Measurements from ENCODE around the gene CARMIL1. TPM values are rescaled to one million over a fixed set of nuclear protein-coding genes. Genes with fewer than 3 reads are reported as not detected.
"Not testable (repeated sequence)": the region's sequence is repeated elsewhere in the genome, so short reads cannot be mapped to it uniquely, and the experiment has no call there.

Gene CARMIL1
- total and polyA plus RNA-seq, 4 donors: 22.3 to 33.9 (median 31.6) TPM

GRCh38 chr6:25435416-25435985 is 156.3 kb downstream of the CARMIL1 start:
- no peak for ATAC-seq (ENCODE audit: low FRiP score)
- H3K9me3 ChIP-seq (ENCODE audit: control insufficient read depth, low read length): no peaks in the 10 kb centered on the region
- intact Hi-C loops (cut with DNase I): no loop called here
- no peak overlapping the region for H3K4me3 ChIP-seq (ENCODE audit: low read length in 2 of 2)
- H3K27me3 ChIP-seq (ENCODE audit: control insufficient read depth in 1 of 2, insufficient read depth in 2 of 2, low read length in 1 of 2): no peaks in the 10 kb centered on the region
- no peak overlapping the region for H3K27ac ChIP-seq (ENCODE audit: low read depth in 1 of 2, low read length in 2 of 2)
- H3K4me1 ChIP-seq (ENCODE audit: control insufficient read depth in 1 of 2, insufficient read depth in 2 of 2, low read length in 2 of 2): peaks cover 0 to 1% of the 10 kb centered on the region in 2 donors
- no peak for DNase-seq
- WGBS, 2 donors: 89 to 92% methylated on average over 6 of the region's 6 CpGs
- peaks cover 0 to 2% of the 10 kb centered on the region in 2 donors for H3K36me3 ChIP-seq (ENCODE audit: control insufficient read depth in 1 of 2, insufficient read depth in 2 of 2, low read length in 1 of 2)

DNA sequence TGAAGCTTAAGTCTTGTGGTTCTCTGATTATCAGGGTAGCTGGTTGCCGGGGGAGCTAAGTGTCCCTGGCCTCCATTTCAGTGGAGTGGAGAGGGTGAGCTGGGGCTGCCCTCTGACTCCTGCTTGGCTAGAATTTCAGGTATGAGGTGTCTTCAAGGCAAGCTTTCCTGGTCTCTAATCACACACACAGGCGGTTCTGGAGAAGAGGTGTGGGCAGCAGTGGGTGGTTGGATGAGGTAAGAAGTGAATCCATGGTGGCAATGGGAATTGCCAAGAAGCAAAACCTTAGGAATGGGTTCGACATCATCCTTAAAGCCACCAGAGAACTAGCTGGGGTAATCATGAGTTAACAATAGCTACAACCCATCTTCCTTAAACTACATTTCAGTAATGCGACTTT is 157.6 kb downstream of the CARMIL1 start:
- intact Hi-C loops (cut with DNase I): no loop called here

GRCh38 chr6:25439368-25439767 is 160.2 kb downstream of the CARMIL1 start:
- ATAC-seq (ENCODE audit: low FRiP score): no peak
- Histone ChIP-seq H3K4me3 (ENCODE audit: low read length in 2 of 2) (no peak overlapping the region), H3K27me3 (ENCODE audit: control insufficient read depth in 1 of 2, insufficient read depth in 2 of 2, low read length in 1 of 2) (no peaks in the 10 kb centered on the region), H3K4me1 (ENCODE audit: control insufficient read depth in 1 of 2, insufficient read depth in 2 of 2, low read length in 2 of 2) (peaks cover 0 to 3% of the 10 kb centered on the region in 2 donors), H3K9me3 (ENCODE audit: control insufficient read depth, low read length) (no peaks in the 10 kb centered on the region), H3K27ac (ENCODE audit: low read depth in 1 of 2, low read length in 2 of 2) (no peak overlapping the region), H3K36me3 (ENCODE audit: control insufficient read depth in 1 of 2, insufficient read depth in 2 of 2, low read length in 1 of 2) (peaks cover 0 to 2% of the 10 kb centered on the region in 2 donors)
- intact Hi-C loops (cut with DNase I): no loop called here
- 92 to 98% methylated on average over 1 of the region's 1 CpG for WGBS, 2 donors
- DNase-seq: no peak

More for the DNA sequence above, 157.6 kb downstream of the CARMIL1 start:
- H3K9me3 ChIP-seq (ENCODE audit: control insufficient read depth, low read length): no peaks in the 10 kb centered on the region
- H3K4me1 ChIP-seq (ENCODE audit: control insufficient read depth in 1 of 2, insufficient read depth in 2 of 2, low read length in 2 of 2): peaks cover 0 to 3% of the 10 kb centered on the region in 2 donors
- no peak for ATAC-seq (ENCODE audit: low FRiP score)
- H3K36me3 ChIP-seq (ENCODE audit: control insufficient read depth in 1 of 2, insufficient read depth in 2 of 2, low read length in 1 of 2): peaks cover 0 to 2% of the 10 kb centered on the region in 2 donors
- H3K4me3 ChIP-seq (ENCODE audit: low read length in 2 of 2): no peak overlapping the region
- DNase-seq: no peak
- no peak overlapping the region for H3K27ac ChIP-seq (ENCODE audit: low read depth in 1 of 2, low read length in 2 of 2)
- WGBS, 2 donors: 97 to 98% methylated on average over 4 of the region's 4 CpGs
- H3K27me3 ChIP-seq (ENCODE audit: control insufficient read depth in 1 of 2, insufficient read depth in 2 of 2, low read length in 1 of 2): no peaks in the 10 kb centered on the region

- no peaks in the 10 kb centered on the region for H3K27me3 ChIP-seq (ENCODE audit: control insufficient read depth in 1 of 2, insufficient read depth in 2 of 2, low read length in 1 of 2)
- H3K27ac ChIP-seq (ENCODE audit: low read depth in 1 of 2, low read length in 2 of 2): no peak overlapping the region
- intact Hi-C loops (cut with DNase I): no loop called here
- peaks cover 0 to 6% of the 10 kb centered on the region in 2 donors for H3K36me3 ChIP-seq (ENCODE audit: control insufficient read depth in 1 of 2, insufficient read depth in 2 of 2, low read length in 1 of 2)
- ATAC-seq (ENCODE audit: low FRiP score) (no peak), DNase-seq (no peak)
- no peak overlapping the region for H3K4me3 ChIP-seq (ENCODE audit: low read length in 2 of 2)
- peaks cover 2% of the 10 kb centered on the region for H3K9me3 ChIP-seq (ENCODE audit: control insufficient read depth, low read length)
- 21% methylated on average over 1 of the region's 1 CpG for WGBS, 2 donors
- H3K4me1 ChIP-seq (ENCODE audit: control insufficient read depth in 1 of 2, insufficient read depth in 2 of 2, low read length in 2 of 2): peaks cover 0 to 3% of the 10 kb centered on the region in 2 donors
These were observed 162.6 kb downstream of the CARMIL1 start for GRCh38 chr6:25441663-25442270.

GRCh38 chr6:25442898-25443297 is 163.7 kb downstream of the CARMIL1 start:
- no peaks in the 10 kb centered on the region for H3K27me3 ChIP-seq (ENCODE audit: control insufficient read depth in 1 of 2, insufficient read depth in 2 of 2, low read length in 1 of 2)
- peaks cover 2 to 3% of the 10 kb centered on the region in 2 donors for H3K4me1 ChIP-seq (ENCODE audit: control insufficient read depth in 1 of 2, insufficient read depth in 2 of 2, low read length in 2 of 2)
- intact Hi-C loops (cut with DNase I): no loop called here
- peaks cover 2% of the 10 kb centered on the region for H3K9me3 ChIP-seq (ENCODE audit: control insufficient read depth, low read length)
- peaks cover 0 to 4% of the 10 kb centered on the region in 2 donors for H3K36me3 ChIP-seq (ENCODE audit: control insufficient read depth in 1 of 2, insufficient read depth in 2 of 2, low read length in 1 of 2)
- H3K27ac ChIP-seq (ENCODE audit: low read depth in 1 of 2, low read length in 2 of 2): no peak overlapping the region
- no peak for ATAC-seq (ENCODE audit: low FRiP score)
- 76 to 79% methylated on average over 1 of the region's 1 CpG for WGBS, 2 donors
- no peak overlapping the region for H3K4me3 ChIP-seq (ENCODE audit: low read length in 2 of 2)
- no peak for DNase-seq

- 84 to 90% methylated on average over 4 of the region's 4 CpGs for WGBS, 2 donors
These were observed 165.3 kb downstream of the CARMIL1 start for GRCh38 chr6:25444521-25444920.

GRCh38 chr6:25446830-25447569 is 167.8 kb downstream of the CARMIL1 start:
- DNase-seq (no peak), ATAC-seq (ENCODE audit: low FRiP score) (no peak)
- WGBS, 2 donors: 56 to 65% methylated on average over 2 of the region's 2 CpGs
- peaks cover 2% of the 10 kb centered on the region for H3K9me3 ChIP-seq (ENCODE audit: control insufficient read depth, low read length)
- H3K4me1 ChIP-seq (ENCODE audit: control insufficient read depth in 1 of 2, insufficient read depth in 2 of 2, low read length in 2 of 2): peaks cover 3% of the 10 kb centered on the region in 2 donors
- H3K4me3 ChIP-seq (ENCODE audit: low read length in 2 of 2): no peak overlapping the region
- no peaks in the 10 kb centered on the region for H3K27me3 ChIP-seq (ENCODE audit: control insufficient read depth in 1 of 2, insufficient read depth in 2 of 2, low read length in 1 of 2)
- H3K27ac ChIP-seq (ENCODE audit: low read depth in 1 of 2, low read length in 2 of 2): no peak overlapping the region
- intact Hi-C loops (cut with DNase I): no loop called here
- H3K36me3 ChIP-seq (ENCODE audit: control insufficient read depth in 1 of 2, insufficient read depth in 2 of 2, low read length in 1 of 2): peaks cover 0 to 4% of the 10 kb centered on the region in 2 donors

More at GRCh38 chr6:25444521-25444920, 165.3 kb downstream of the CARMIL1 start:
- H3K27ac ChIP-seq (ENCODE audit: low read depth in 1 of 2, low read length in 2 of 2); H3K27me3 ChIP-seq (ENCODE audit: control insufficient read depth in 1 of 2, insufficient read depth in 2 of 2, low read length in 1 of 2); DNase-seq; H3K4me3 ChIP-seq (ENCODE audit: low read length in 2 of 2); H3K36me3 ChIP-seq (ENCODE audit: control insufficient read depth in 1 of 2, insufficient read depth in 2 of 2, low read length in 1 of 2); H3K4me1 ChIP-seq (ENCODE audit: control insufficient read depth in 1 of 2, insufficient read depth in 2 of 2, low read length in 2 of 2); ATAC-seq (ENCODE audit: low FRiP score); intact Hi-C loops (cut with DNase I); H3K9me3 ChIP-seq (ENCODE audit: control insufficient read depth, low read length): not testable (repeated sequence)

DNA sequence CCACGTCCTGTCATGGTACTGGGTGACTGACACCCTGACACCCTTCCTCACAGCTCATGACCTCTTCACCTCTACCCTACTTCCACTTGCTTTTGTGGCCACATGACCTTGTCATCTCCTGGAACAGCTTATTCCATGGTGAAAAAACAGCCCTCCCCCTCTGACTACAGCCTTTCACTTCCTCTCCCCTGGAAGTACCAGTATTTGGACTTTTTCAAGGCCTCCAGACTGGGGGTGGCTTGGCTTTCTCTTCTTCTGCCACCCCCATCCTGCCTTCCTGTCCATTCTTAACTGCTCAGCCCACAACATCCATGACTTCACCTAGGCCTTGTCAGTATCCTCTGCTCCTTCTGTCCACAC is 168.4 kb downstream of the CARMIL1 start:
- H3K4me1 ChIP-seq (ENCODE audit: control insufficient read depth in 1 of 2, insufficient read depth in 2 of 2, low read length in 2 of 2): peaks cover 3% of the 10 kb centered on the region in 2 donors
- ATAC-seq (ENCODE audit: low FRiP score) (no peak), DNase-seq (no peak)
- H3K4me3 ChIP-seq (ENCODE audit: low read length in 2 of 2): no peak overlapping the region
- peak overlapping the region in 1 of 2 donors; percentile 45 for H3K27ac ChIP-seq (ENCODE audit: low read depth in 1 of 2, low read length in 2 of 2)
- no peaks in the 10 kb centered on the region for H3K27me3 ChIP-seq (ENCODE audit: control insufficient read depth in 1 of 2, insufficient read depth in 2 of 2, low read length in 1 of 2)
- peaks cover 0 to 4% of the 10 kb centered on the region in 2 donors for H3K36me3 ChIP-seq (ENCODE audit: control insufficient read depth in 1 of 2, insufficient read depth in 2 of 2, low read length in 1 of 2)
- 40 to 54% methylated on average over 1 of the region's 1 CpG for WGBS, 2 donors
- H3K9me3 ChIP-seq (ENCODE audit: control insufficient read depth, low read length): peaks cover 2% of the 10 kb centered on the region
- intact Hi-C loops (cut with DNase I): no loop called here

Data from aorta (tissue), 5 donors.